Muscle of back (tissue), 13 donors: ENCODE data around the gene DDN. TPM values are rescaled to one million over a fixed set of nuclear protein-coding genes. Genes with fewer than 3 reads are reported as not detected.

Source experiments
- DNase-seq, 3 donors: peaks; one replicate each; pipeline versions ENCODE4 v3.0.0 to v3.0.0-alpha.2; 2013
- long read RNA-seq, 9 donors: transcript quantifications; one replicate each; lab custom pipeline, GENCODE V29; 2026
- polyA plus RNA-seq, 10 donors: library from polyadenylated mRNA; unstranded; fragments of 120-200 nt; gene quantifications; one replicate each; pipeline ENCODE4 v1.2.1, GENCODE V29; 2013; ENCODE audit not compliant: insufficient read length in 10 of 10

The DDN gene
- polyA plus RNA-seq: 10 to 100 TPM in 9 of 10 donors, 1 to 10 TPM in 1; 5.7 to 20.4 (median 15.7) TPM
- long read RNA-seq, donor 1, partial matches to known transcripts: 0 of 4 reads
- long read RNA-seq, donor 1, other reads (novel, unspliced or antisense): 0 of 4 reads
- long read RNA-seq, donor 2, partial matches to known transcripts: 0 of 2 reads
- long read RNA-seq, donor 2, other reads (novel, unspliced or antisense): 0 of 2 reads
- long read RNA-seq, donor 3: 0 reads
- long read RNA-seq, donor 4, partial matches to known transcripts: 0 of 2 reads
- long read RNA-seq, donor 4, other reads (novel, unspliced or antisense): 0 of 2 reads
- long read RNA-seq, donor 5, partial matches to known transcripts: 0 of 2 reads
- long read RNA-seq, donor 5, other reads (novel, unspliced or antisense): 0 of 2 reads
- long read RNA-seq, donor 6, transcript DDN-201 (2 exons, 3,749 nt): major isoform, 5 of 5 reads
- long read RNA-seq, donor 6, partial matches to known transcripts: 0 of 5 reads
- long read RNA-seq, donor 6, other reads (novel, unspliced or antisense): 0 of 5 reads
- long read RNA-seq, donor 7, partial matches to known transcripts: 0 of 2 reads
- long read RNA-seq, donor 7, other reads (novel, unspliced or antisense): 0 of 2 reads
- long read RNA-seq, donor 8, partial matches to known transcripts: 0 of 1 reads
- long read RNA-seq, donor 8, other reads (novel, unspliced or antisense): 0 of 1 reads
- long read RNA-seq, donor 9: 0 reads

DNA sequence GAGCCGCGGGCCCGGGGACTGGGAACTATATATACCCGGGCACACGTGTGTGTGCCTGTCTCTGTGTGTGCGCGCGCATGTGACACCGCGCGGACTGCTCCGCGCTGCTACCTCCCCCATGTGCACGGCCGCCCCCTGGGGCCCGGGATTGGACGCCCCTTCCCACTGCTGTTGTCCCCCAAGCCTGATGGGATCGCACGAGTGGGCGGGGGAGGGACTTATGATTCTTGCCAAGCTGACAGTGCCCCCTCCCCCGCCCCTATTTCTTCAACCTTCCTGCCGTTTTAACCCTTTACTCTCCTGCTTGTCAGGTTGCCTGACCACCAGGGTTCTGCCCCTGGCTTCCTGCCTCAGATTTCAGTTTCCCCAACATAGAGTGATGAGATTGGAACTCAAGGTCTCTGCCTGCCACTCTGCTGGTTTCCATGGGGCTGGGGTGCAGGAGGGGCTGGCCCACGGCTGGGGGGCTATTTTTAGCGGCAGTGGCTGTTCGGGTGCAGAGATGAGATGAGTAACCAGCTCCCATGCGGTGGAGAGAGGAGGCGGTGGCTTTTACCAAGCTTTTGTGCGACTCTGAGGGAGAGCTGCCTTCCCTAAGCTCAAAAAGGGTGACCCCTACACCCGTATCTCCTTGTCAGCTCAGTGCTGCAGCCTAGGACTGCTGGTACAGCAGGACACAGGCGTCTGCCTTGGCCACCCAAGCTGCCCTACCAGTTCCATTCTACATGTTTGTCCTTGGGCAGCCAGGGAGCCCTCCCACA, at the start of gene DDN:
Gene DDN, minus strand, starts transcription at position 5 of the 761 bp plus-strand sequence. CDS start 88 bp downstream, outside the sequence.
- DNase-seq: peak in 2 of 3 donors; percentile 47 to 58

DNA sequence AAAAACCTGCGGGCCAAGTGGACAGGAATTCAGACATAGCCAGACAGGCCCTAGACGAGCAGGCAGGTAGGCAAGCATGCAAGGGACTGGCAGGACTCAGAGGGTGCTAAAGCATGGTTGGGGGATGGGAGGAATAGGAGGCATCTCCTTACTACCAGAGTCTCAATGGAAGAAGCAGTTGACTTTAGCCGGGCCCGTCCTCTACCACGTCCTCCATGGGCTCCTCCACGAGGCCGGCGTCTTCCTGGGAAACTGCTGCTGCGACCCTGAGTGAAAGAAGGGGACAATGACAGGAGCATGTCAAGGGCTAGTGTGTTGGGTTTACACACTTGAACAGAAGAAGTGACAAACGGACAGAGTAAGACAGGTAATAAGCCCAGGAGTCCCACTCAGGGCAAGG, 49.8 kb upstream of the DDN start:
- no peak for DNase-seq

DNA sequence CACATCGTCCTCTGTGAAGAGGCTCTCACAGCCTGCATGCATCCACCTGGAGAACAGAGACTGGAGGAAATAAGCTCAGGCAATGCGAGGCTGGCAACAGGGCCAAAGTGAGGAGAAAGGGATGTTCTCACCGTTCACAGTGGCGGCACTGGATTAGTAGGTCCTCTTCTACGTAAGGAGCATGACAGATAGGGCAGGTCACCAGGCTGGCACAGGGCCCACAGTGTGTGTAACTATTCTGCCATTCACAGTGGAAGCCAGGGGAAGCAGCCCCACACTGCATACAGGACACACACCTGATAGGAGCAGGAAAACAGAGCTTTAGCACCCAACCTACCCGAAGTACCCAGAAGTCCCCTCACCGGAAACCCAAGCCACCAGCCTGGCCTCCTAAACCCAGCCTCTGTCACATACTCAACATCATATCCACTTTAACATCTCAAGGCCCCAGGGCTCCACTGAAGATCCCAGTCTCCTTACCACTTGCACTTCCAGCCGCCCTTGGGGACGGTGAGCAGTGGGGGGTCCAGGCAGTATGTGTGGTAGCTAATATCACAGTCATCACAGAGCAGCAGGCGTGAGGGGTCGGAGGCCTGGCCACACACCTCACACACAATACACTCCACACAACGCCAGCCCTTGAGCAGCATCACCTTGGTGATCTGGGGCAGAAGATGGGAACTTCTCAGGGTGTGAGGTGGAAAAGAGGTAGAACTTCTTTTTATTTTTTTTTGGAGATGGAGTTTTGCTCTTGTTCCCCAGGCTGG, 47.1 kb upstream of the DDN start:
- DNase-seq: no peak

DNA sequence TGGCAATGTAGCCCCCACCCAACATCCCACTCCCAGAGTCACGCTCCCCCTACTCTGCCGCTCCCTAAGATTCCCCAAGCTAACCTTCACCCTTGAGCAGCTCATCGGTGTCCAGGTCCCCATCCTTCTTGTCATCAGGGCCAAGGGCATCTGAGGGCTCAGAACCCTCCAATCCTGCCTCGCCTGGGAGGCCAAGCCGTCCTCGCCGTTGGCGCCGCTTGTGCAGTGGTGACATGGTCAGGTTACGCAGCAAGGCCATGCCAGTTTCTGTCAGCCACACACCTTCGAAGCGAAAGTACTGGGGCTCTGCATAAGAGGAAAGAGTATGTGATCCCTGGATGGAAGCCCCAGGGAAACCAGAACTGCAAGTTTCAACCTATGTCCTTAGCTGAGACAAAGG, 45.5 kb upstream of the DDN start:
- DNase-seq: no peak

DNA sequence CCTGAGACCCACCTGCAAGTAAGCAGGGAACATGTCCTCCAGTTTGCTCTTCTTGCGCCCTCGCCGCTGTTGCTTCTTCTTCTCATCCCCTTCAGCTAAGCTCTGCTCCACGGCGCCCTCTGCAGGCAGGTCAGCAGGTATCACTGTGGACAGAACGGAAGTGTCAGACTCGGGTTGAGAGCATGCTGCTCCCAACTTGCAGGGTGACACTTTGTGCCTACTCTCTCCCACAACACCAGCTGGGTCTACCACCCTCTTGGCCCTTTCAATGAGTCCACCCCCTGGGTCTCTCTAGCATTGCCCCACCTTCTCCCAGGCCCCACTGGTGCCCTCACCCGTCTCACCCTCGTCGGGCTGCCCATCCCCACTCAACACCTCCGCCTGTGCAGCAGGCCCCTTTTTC, 44.7 kb upstream of the DDN start:
- DNase-seq: peak in 1 of 3 donors; percentile 34

DNA sequence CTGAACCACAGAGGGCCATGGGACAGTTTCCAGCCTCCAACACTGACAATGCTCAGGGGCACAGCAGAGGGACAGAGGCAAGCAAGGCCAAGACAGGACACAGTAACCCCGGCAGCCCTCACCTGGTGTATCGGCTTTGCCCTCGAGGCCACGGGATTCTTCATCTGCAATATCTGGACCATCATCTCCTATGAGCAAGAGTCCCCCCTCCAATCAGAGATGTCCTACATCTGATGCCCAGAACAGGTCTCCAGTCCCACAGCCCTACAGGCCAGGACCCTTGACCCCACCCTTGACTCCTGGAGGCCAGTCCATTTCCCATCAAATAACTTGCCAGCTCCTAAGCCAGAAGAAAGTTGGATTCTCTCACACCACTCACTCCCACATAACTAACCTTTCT, 44.1 kb upstream of the DDN start:
- DNase-seq: no peak

DNA sequence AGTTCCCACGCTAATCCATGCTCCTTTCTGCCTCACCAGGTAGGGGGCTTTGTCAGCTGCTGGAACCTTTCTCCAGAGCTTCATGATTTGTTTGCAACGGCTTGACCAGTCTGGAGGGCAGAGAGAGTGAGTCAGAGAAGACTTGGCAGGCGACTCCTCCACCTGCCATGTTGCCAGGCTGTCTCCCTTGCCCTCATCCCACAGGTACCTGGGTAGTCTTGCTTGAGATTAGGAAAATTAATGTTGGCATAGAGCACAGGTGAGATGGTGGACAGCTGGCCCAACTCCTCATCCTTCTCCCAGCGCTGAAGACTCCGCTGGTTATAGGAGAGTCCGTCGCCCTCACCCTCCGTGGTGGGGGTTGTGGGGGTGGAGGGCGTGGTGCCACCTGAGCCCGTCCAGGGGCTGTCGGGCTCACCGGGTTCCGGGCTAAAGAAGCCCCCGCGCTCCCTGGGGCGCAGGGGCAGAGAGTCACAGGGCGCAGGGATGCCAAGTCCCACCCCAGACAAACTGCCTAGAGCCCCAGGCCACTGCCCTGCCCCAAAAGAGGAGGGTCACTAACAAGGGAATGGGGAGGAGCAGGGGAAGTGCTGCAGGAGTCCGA, 42.8 kb upstream of the DDN start:
- DNase-seq: no peak

DNA sequence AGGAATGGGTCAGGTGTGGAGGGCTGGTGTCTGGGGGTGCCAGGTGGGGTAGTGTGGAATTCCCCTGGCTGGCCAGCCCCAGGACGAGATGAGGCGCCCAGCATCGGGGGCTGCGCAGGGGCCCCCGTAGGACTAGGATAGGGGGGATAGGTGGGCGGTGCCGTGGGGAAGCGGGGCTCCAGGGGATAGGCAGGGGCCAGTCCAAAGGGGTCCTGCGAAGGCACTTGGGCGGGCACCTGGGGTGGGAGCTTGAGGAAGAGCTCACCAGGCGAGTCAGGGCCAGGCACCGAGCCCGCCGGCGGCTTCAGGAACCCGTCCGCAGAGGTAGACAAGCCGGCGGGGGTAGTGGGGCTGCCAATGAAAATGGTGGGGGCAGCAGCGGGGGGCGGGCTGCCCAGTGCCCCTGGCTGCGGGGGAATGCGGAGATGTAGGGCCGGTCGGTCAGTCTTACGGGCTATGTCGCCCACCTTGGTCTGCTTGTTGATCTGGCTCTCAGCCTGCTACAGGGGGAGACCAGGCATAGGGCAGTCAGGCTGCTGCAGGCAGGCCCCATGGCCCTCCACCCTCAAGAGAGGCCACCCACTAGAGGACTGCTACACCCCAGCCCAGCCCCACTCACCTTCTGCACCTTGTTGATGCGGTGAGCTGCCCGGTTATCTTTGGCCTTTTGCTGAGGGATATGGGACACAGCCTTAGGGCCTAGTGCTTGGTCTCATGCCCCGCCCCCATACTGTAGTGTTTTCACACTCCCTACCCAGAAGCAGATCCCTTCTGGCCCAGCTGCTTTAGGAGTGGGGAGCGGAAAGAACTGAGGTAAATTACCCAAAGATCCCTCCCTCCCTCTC, 42.1 kb upstream of the DDN start:
- DNase-seq: no peak

DNA sequence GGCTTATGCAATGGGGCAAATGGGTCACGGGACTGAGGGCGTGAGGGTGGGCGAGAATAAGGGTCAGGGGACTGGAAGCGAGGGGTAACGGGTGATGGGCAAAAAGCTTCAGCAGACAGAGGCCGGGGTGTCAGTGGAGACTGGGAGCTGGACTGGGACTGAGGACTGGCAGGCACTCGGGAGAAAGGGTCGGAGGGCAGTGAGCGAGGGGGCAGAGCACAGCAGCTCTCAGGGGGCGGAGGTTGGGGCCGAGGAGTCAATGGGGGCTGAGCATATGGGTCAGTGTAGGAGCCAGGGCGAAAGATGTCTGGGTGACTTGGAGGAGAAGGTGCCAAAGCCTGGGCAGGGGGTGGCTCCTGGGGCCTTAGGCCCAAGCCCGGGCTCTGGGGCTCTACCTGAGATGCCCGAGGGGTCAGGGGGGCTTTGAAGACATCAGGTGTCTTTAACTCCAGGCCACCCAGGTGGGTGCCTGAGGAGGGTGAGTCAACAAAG, 41.2 kb upstream of the DDN start:
- no peak for DNase-seq

DNA sequence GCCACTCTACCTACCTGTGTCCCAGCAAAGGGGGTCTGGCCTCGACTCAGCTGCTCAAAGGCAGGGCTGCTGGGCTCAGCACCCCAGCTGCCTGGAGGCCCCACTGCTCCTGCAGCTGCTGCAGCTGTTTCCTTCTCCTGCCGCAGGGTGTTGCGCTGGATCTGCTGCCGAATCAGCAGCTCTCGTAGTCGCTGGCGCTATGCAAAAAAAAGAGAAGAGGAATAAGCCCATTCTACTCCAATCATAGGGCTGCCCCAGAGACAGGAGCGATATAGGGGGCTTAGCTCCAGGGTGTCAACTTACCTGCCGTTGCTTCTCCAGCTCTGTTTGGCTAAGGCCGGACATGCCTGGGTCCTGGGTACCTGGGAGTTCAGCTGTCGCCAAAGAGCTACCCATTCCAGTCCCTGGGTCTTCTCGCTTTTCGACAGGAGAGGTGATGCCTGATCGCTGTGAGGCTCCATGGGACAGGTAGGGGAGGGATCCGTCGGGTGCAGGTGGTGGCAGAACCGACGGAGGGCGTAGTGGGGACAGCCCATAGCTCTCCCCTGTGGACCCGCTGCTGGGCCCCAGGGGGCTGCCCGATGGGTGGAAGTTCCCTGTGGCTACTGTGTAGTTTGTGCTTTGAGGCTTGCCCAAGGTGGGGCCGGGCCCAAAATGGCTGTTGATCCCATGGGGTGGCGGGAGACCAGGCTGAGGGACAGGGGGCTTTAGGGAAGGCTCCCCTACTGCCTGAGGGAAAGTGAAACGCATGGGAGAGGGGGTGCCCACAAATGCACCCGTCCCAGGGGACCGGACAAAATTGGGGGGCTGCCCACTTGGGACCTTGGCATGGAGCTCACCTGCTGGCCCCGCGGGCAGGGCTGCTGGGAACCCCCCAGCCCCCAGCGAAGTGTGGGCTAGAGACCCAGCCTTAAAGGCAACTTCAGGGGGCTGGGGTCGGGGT, 40.5 kb upstream of the DDN start:
- DNase-seq: no peak

DNA sequence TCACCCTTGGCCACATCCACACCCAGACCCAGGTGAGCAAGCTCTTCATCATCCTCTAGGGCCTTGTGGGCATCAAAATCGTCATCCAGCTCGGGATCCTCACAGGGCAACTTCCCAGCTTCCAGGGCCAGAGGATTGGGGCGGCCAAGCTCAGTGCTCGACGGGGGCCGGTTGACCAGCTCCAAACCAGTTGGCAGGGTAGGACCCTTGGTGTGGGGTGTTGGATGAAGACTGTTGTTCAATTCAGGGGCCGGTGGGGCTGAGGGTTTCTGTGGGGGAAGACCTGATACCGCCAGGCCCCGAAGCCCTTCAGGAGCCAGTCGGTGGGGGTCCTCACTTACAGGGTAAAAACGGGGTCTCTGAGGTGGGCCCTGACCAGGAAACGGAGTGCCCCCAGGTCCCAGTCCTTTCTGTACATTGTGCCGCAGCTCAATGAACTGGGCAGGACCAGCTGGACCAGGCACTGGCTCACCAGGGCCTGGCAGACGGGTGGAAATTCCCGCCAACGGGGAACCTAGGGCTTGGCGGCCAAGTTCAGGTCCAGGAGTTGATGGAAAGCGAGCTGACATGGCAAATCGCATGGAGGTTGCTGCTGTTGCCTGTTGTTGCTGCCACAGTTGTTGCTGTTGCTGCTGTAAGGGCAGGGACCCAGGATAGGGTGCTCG, 39.2 kb upstream of the DDN start:
- DNase-seq: no peak

DNA sequence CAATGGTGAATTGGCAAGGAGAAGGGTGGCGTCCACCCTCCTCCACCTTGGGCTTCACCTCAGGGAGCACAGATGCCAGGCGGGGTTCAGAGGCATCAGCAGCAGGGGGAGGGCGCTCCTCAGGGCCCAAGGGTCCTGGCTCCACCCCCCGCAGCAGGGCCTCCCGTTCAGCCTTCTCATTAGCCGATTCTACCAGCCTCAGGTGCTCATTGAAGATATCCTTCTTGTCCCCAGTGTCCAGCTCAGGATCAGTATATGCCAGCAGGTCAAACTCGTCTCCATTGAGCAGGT, 38.7 kb upstream of the DDN start:
- DNase-seq: no peak

DNA sequence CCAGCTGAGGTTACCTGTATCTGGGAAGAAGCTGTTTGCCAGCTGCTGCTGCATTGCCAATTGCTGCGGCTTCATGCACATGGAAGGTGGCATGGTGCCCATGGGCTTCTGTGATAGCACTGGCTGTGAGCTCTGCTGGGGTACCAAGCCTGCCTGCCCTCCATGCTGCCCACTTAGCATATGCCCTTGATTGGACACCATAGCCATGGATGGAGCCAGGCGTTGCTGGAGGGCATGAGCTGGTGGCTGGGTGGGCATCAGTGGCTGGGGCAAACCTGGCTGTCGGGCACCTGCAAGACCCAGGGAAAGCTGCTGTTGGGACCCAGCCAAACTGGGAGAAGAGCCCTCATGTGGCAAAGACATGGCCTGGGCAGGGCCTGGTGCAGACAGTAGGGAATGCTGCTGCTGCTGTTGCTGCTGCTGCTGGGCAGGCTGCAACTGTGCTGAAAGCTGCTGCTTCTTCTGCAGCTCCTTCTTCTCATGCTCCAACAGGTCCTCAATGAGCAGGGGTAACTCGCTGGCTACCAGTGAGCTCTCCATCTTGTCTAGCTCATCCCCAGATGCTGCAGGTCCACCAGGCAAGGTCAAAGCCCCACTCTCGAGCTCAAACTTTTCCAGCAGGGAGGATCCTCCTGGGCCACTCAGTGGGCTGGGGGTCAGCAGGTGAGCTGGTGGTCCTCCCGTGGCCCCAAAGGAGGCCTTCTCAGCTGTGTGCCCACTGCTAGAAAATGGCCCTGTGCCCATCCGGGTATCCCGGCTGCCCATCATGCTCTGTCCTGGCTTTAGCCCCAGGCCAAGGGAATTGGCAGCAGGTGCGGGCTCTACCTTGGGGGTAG, 38.2 kb upstream of the DDN start:
- no peak for DNase-seq

DNA sequence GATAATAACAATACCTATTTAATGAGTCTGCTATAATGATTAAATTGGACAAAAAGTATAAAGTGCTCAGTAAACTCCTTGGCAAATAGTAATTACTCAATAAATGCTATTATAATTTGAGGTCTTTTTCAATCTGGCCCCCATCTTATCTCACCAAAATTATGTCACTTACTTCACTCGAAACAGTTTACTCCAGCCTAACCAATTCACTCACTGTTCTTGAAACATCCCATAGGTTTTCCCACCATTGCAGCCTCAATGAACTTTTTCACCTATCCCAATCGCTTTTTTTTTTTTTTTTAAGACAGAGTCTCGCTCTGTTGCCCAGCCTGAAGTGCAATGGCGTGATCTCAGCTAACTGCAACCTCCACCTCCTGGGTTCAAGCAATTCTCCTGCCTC, 36.9 kb upstream of the DDN start:
- DNase-seq: no peak

DNA sequence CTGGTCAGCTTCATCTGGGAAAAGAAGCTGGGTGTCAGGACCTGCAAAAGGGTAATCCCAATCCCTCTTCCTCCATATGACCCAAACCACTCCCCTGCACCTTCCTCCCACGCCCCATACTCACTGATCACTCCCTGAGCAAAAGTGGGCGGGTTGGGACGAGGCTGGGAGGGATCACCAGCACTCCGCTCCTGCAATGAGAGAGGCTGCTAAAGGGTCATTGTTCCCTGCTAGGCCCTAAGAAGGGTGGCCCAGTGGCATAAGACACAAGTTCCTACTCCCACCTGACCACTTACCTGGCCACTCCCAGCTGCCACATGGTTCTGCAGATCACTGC, 35.1 kb upstream of the DDN start:
- no peak for DNase-seq

DNA sequence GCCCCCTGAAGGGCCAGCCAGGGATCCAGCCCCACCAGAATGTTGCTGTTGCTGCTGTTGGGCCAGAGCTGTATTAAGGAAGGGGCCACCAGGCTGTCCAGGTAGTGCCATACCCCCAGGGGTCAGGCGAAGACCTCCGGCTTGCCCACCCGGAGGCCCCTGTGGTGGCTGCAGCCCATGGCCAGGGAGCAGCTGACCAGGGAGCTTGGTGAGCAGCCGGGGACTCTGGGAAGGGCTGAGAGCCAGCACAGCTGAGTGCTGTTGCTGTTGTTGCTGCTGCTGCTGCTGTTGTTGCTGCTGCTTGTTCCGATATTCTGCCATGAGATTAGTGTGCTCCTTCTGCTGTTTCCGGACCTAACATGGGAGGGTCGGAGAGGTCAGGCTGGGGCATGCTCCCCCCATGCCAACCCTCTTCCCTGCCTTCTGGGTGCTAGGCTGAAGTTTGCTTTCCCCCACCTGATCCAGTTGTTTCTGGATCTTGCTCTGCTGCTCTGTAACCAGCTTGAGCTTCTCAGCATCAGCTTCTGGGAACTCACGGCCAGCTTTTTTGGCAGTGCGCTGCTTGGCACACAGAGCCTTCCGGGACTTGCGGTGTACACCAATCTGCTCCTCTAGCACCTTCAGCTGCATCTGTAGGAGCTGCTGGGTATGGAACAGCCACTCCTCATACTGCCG, 34.6 kb upstream of the DDN start:
- no peak for DNase-seq
